HL-60/S4 (cell line): ENCODE data around the gene OLFML2B.

Source experiments
- in situ Hi-C: fragments of 300-500 bp; cut with MboI; formaldehyde crosslinking; loops from 2 replicates; pipeline ENCODE4 v1.14.3; 2022; ENCODE audit warnings: low sequenced_read_pairs

The OLFML2B gene

GRCh38 chr1:161982917-161983316 lies 40.8 kb downstream of the OLFML2B start:
- in situ Hi-C loops = no loop called here

- in situ Hi-C loops = no loop called here
Measured at GRCh38 chr1:161982507-161982895, 41.2 kb downstream of the OLFML2B start.

- in situ Hi-C loops = no loop called here
Measured at GRCh38 chr1:161981735-161982506, 41.7 kb downstream of the OLFML2B start.

- in situ Hi-C loops = no loop called here
Measured at GRCh38 chr1:161981126-161981525, 42.5 kb downstream of the OLFML2B start.

GRCh38 chr1:161978011-161978790 lies 45.5 kb downstream of the OLFML2B start:
- in situ Hi-C loops = no loop called here

GRCh38 chr1:161973924-161974845 lies 49.5 kb downstream of the OLFML2B start:
- in situ Hi-C loops = no loop called here

GRCh38 chr1:161972828-161973227 lies 50.8 kb downstream of the OLFML2B start:
- in situ Hi-C loops = no loop called here

- in situ Hi-C loops = no loop called here
Measured at GRCh38 chr1:161970633-161971032, 53.0 kb downstream of the OLFML2B start.

- in situ Hi-C loops = no loop called here
Measured at GRCh38 chr1:161970036-161970435, 53.6 kb downstream of the OLFML2B start.

GRCh38 chr1:161966067-161966466 lies 57.6 kb downstream of the OLFML2B start:
- in situ Hi-C loops = no loop called here

- in situ Hi-C loops = no loop called here
Measured at GRCh38 chr1:161962091-161962887, 61.4 kb downstream of the OLFML2B start.

GRCh38 chr1:161958425-161958824 lies 65.2 kb downstream of the OLFML2B start:
- in situ Hi-C loops = no loop called here

- in situ Hi-C loops = no loop called here
Measured at GRCh38 chr1:161956930-161957329, 66.7 kb downstream of the OLFML2B start.

GRCh38 chr1:161956097-161956496 lies 67.6 kb downstream of the OLFML2B start:
- in situ Hi-C loops = no loop called here

GRCh38 chr1:161955606-161956005 lies 68.1 kb downstream of the OLFML2B start:
- in situ Hi-C loops = no loop called here

- in situ Hi-C loops = no loop called here
Measured at GRCh38 chr1:161954466-161954865, 69.2 kb downstream of the OLFML2B start.

GRCh38 chr1:161954050-161954449 lies 69.6 kb downstream of the OLFML2B start:
- in situ Hi-C loops = no loop called here

- in situ Hi-C loops = no loop called here
Measured at GRCh38 chr1:161953256-161953920, 70.3 kb downstream of the OLFML2B start.

GRCh38 chr1:161952607-161953172 lies 71.0 kb downstream of the OLFML2B start:
- in situ Hi-C loops = no loop called here
